SJSA1 (cell line): ENCODE data around the gene SPINDOC. TPM values are rescaled to one million over a fixed set of nuclear protein-coding genes. Genes with fewer than 3 reads are reported as not detected.

Experiments used
- DNase-seq, 2 experiments: peaks; one replicate each; pipeline ENCODE4 v3.0.0-alpha.2; 2015 to 2020; ENCODE audit warnings: low spot score in 2 of 2, low read depth in 1 of 2
- H3K27ac ChIP-seq: fragments of 250-450 bp; sonication (Bioruptor Pico); 2 replicates; pipeline ENCODE4 v1.5.1; 2020; ENCODE audit warnings: mild to moderate bottlenecking, moderate library complexity
- H3K27me3 ChIP-seq: fragments of 250-450 bp; sonication (Bioruptor Pico); replicated peaks from 2 replicates; pipeline ENCODE4 v1.5.1; 2020; ENCODE audit warnings: mild to moderate bottlenecking, moderate library complexity
- H3K36me3 ChIP-seq: fragments of 250-450 bp; sonication (Bioruptor Pico); 2 replicates; pipeline ENCODE4 v1.5.1; 2020; ENCODE audit warnings: mild to moderate bottlenecking
- H3K4me1 ChIP-seq: fragments of 250-450 bp; sonication (Bioruptor Pico); replicated peaks from 2 replicates; pipeline ENCODE4 v1.6.1; 2021; ENCODE audit warnings: mild to moderate bottlenecking
- H3K4me3 ChIP-seq: fragments of 250-450 bp; sonication (Bioruptor Pico); 2 replicates; pipeline ENCODE4 v1.5.1; 2020; ENCODE audit warnings: mild to moderate bottlenecking
- H3K9me3 ChIP-seq: fragments of 250-450 bp; sonication (Bioruptor Pico); replicated peaks from 2 replicates; pipeline ENCODE4 v1.5.1; 2020; ENCODE audit warnings: mild to moderate bottlenecking
- total RNA-seq: library from RNA; depleted of rRNA; stranded (reverse); fragments of >200 nt; shearing (Covaris generic); gene quantifications from 2 replicates; pipeline ENCODE4 v1.2.3, GENCODE V29; 2014; rRNA removed

The SPINDOC gene
- total RNA-seq: 89.3 and 95.5 TPM in 2 replicates

- H3K27me3 ChIP-seq: no peaks in the 10 kb centered on the region
- peaks cover 23% of the 10 kb centered on the region for H3K4me1 ChIP-seq
- DNase-seq: peak; percentile 88 to 90
- H3K27ac ChIP-seq: peak within 1 kb of the TSS; percentile 64
- no peaks in the 10 kb centered on the region for H3K9me3 ChIP-seq
- peak within 1 kb of the TSS; percentile 92 for H3K4me3 ChIP-seq
- peaks cover 45% of the 10 kb centered on the region for H3K36me3 ChIP-seq
These were observed at the start of gene SPINDOC for GRCh38 chr11:63813035-63813562. Gene SPINDOC, plus strand, starts transcription at chr11:63813456. Its CDS starts 231 bp downstream, at chr11:63813687.

- no peak overlapping the region for H3K4me3 ChIP-seq
- H3K27ac ChIP-seq: no peak overlapping the region
- H3K27me3 ChIP-seq: no peaks in the 10 kb centered on the region
- peaks cover 8% of the 10 kb centered on the region for H3K4me1 ChIP-seq
- H3K9me3 ChIP-seq: peaks cover 6% of the 10 kb centered on the region
- H3K36me3 ChIP-seq: peaks cover 71% of the 10 kb centered on the region
- DNase-seq: no peak
These were observed 49.5 kb upstream of the SPINDOC start for GRCh38 chr11:63763496-63764339.

- H3K27me3 ChIP-seq: no peaks in the 10 kb centered on the region
- H3K36me3 ChIP-seq: peaks cover 75% of the 10 kb centered on the region
- H3K4me1 ChIP-seq: peaks cover 14% of the 10 kb centered on the region
- H3K9me3 ChIP-seq: peaks cover 10% of the 10 kb centered on the region
- no peak for DNase-seq
- H3K27ac ChIP-seq: no peak overlapping the region
- H3K4me3 ChIP-seq: no peak overlapping the region
These were observed 48.9 kb upstream of the SPINDOC start for GRCh38 chr11:63764340-63764678.

GRCh38 chr11:63764679-63765647 lies 48.3 kb upstream of the SPINDOC start:
- H3K27me3 ChIP-seq: no peaks in the 10 kb centered on the region
- peaks cover 72% of the 10 kb centered on the region for H3K36me3 ChIP-seq
- H3K4me1 ChIP-seq: peaks cover 20% of the 10 kb centered on the region
- no peak for DNase-seq
- H3K9me3 ChIP-seq: peaks cover 10% of the 10 kb centered on the region
- H3K4me3 ChIP-seq: no peak overlapping the region
- H3K27ac ChIP-seq: no peak overlapping the region

- Histone ChIP-seq H3K27ac (no peak overlapping the region), H3K9me3 (peaks cover 10% of the 10 kb centered on the region), H3K36me3 (peaks cover 64% of the 10 kb centered on the region), H3K4me3 (no peak overlapping the region), H3K27me3 (no peaks in the 10 kb centered on the region), H3K4me1 (peaks cover 20% of the 10 kb centered on the region)
- DNase-seq: no peak
These were observed 47.5 kb upstream of the SPINDOC start for GRCh38 chr11:63765688-63766241.

- Histone ChIP-seq H3K9me3 (peaks cover 10% of the 10 kb centered on the region), H3K4me1 (peaks cover 20% of the 10 kb centered on the region), H3K4me3 (no peak overlapping the region), H3K27me3 (no peaks in the 10 kb centered on the region), H3K27ac (no peak overlapping the region), H3K36me3 (peaks cover 55% of the 10 kb centered on the region)
- DNase-seq: no peak
These were observed 46.6 kb upstream of the SPINDOC start for GRCh38 chr11:63766531-63767235.

- H3K27ac ChIP-seq: no peak overlapping the region
- peak overlapping the region; percentile 98 for H3K4me3 ChIP-seq
- peaks cover 50% of the 10 kb centered on the region for H3K36me3 ChIP-seq
- no peak for DNase-seq
- H3K9me3 ChIP-seq: peaks cover 10% of the 10 kb centered on the region
- H3K4me1 ChIP-seq: peaks cover 20% of the 10 kb centered on the region
- no peaks in the 10 kb centered on the region for H3K27me3 ChIP-seq
These were observed 46.0 kb upstream of the SPINDOC start for GRCh38 chr11:63767267-63767564.

- DNase-seq: peak; percentile 78 to 87
- peaks cover 20% of the 10 kb centered on the region for H3K4me1 ChIP-seq
- peak overlapping the region; percentile 98 for H3K4me3 ChIP-seq
- peaks cover 45% of the 10 kb centered on the region for H3K36me3 ChIP-seq
- H3K27me3 ChIP-seq: no peaks in the 10 kb centered on the region
- peaks cover 10% of the 10 kb centered on the region for H3K9me3 ChIP-seq
- peak overlapping the region; percentile 35 for H3K27ac ChIP-seq
These were observed 45.6 kb upstream of the SPINDOC start for GRCh38 chr11:63767565-63768236.

GRCh38 chr11:63768237-63769041 lies 44.8 kb upstream of the SPINDOC start, which contains the start of gene ZFTA:
Gene ZFTA, minus strand, starts transcription at chr11:63768775. Its CDS starts 153 bp downstream, at chr11:63768622.
- H3K36me3 ChIP-seq: peaks cover 37% of the 10 kb centered on the region
- DNase-seq: peak; percentile 73 to 85
- peaks cover 20% of the 10 kb centered on the region for H3K4me1 ChIP-seq
- peaks cover 10% of the 10 kb centered on the region for H3K9me3 ChIP-seq
- no peaks in the 10 kb centered on the region for H3K27me3 ChIP-seq
- peak within 1 kb of the TSS; percentile 49 for H3K27ac ChIP-seq
- peak within 1 kb of the TSS; percentile 98 for H3K4me3 ChIP-seq

- DNase-seq: no peak
- peaks cover 10% of the 10 kb centered on the region for H3K9me3 ChIP-seq
- no peaks in the 10 kb centered on the region for H3K27me3 ChIP-seq
- H3K4me1 ChIP-seq: peaks cover 20% of the 10 kb centered on the region
- H3K4me3 ChIP-seq: peak overlapping the region; percentile 98
- H3K27ac ChIP-seq: peak overlapping the region; percentile 49; the same call in 1 of the 2 replicates
- H3K36me3 ChIP-seq: peaks cover 34% of the 10 kb centered on the region
These were observed 44.1 kb upstream of the SPINDOC start for GRCh38 chr11:63769042-63769713.

GRCh38 chr11:63769714-63770455 lies 43.4 kb upstream of the SPINDOC start:
- H3K4me3 ChIP-seq: peak overlapping the region; percentile 98
- peaks cover 10% of the 10 kb centered on the region for H3K9me3 ChIP-seq
- H3K4me1 ChIP-seq: peaks cover 20% of the 10 kb centered on the region
- H3K27me3 ChIP-seq: no peaks in the 10 kb centered on the region
- DNase-seq: no peak
- peaks cover 27% of the 10 kb centered on the region for H3K36me3 ChIP-seq
- H3K27ac ChIP-seq: no peak overlapping the region
